ENCODE results near the gene PARD3.

GRCh38 chr10:34491678-34492077, 323.4 kb downstream of the PARD3 start:
- TF ChIP-seq CTCF (IDR thresholded peaks at IDR 0.05; ENCODE audit: borderline replicate concordance, extremely low read depth, low read length, poor library complexity, severe bottlenecking): no peak
- TF ChIP-seq EZH2 (IDR thresholded peaks at IDR 0.05; ENCODE audit: borderline replicate concordance, low read depth, low read length, severe bottlenecking): no peak
